Lower leg skin (tissue), 4 donors: Measurements from ENCODE around the gene ITGA2. TPM values are rescaled to one million over a fixed set of nuclear protein-coding genes. Genes with fewer than 3 reads are reported as not detected.

Source experiments
- DNase-seq, 2 donors: peaks; one replicate each; pipeline ENCODE4 v3.0.0-alpha.2; 2019; ENCODE audit warnings: low spot score in 2 of 2
- H3K4me3 ChIP-seq: fragments of 200-600 bp; sonication (generic); 2 replicates; pipeline ENCODE4 v1.5.1; 2017; ENCODE audit warnings: mild to moderate bottlenecking, low read depth; ENCODE audit not compliant: poor library complexity, severe bottlenecking
- CTCF ChIP-seq, 3 donors: fragments of 450-650 bp; IDR thresholded peaks; one replicate each; pipeline ENCODE4 v1.5.1; 2016; ENCODE audit warnings: antibody characterized with exemption in 3 of 3, mild to moderate bottlenecking in 3 of 3, moderate library complexity in 2 of 3
- POLR2A ChIP-seq, 2 donors: fragments of 450-650 bp; IDR thresholded peaks; one replicate each; pipeline ENCODE4 v1.6.1; 2016 to 2017; ENCODE audit warnings: antibody characterized with exemption in 2 of 2, mild to moderate bottlenecking in 1 of 2, moderate library complexity in 1 of 2
- WGBS, 2 donors: methylation state at CpG; one replicate each; pipeline ENCODE4 v1.1.5; 2018; 5-methylcytosine and 5-hydroxymethylcytosine counted together
- intact Hi-C: fragments of 100-400 bp; cut with DNase I; formaldehyde crosslinking; loops from one replicate; pipeline ENCODE4 v1.15.0; 2023; ENCODE audit warnings: low total_unique reads
- total RNA-seq, 4 donors: library from RNA; depleted of rRNA; stranded (reverse); fragments of >200 nt; gene quantifications; one replicate each; pipeline ENCODE4 v1.1.0, GENCODE V29; 2016

The ITGA2 gene
- total RNA-seq, 4 donors from 2014 or later: 28.6 to 36.7 (median 34.1) TPM

DNA sequence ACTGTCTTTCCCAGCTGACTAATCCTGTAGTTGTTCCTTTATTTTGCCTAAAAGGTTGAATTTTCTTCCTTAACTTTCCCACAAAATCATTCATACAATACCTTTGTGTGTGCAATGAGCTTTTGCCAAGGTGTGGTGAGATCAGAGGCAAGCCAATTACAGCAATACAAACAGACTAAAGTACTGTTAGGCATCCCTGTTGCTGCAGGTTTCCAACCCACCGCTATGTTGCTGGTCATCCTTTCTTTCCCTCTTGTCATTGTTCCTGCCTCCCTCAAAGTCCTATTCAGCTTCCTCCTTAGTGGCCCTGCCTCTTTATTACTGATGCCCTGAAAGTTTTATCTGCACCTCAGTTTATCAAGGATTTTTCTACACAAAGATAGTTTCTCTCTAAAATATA is 22.1 kb downstream of the ITGA2 start:
- WGBS, 2 donors: 75 to 86% methylated on average over 1 of the region's 1 CpG
- TF ChIP-seq CTCF (IDR thresholded peaks at IDR 0.05) (no peak), POLR2A (IDR thresholded peaks at IDR 0.05) (no peak)
- no peak overlapping the region for H3K4me3 ChIP-seq
- intact Hi-C loops: no loop called here
- no peak for DNase-seq

DNA sequence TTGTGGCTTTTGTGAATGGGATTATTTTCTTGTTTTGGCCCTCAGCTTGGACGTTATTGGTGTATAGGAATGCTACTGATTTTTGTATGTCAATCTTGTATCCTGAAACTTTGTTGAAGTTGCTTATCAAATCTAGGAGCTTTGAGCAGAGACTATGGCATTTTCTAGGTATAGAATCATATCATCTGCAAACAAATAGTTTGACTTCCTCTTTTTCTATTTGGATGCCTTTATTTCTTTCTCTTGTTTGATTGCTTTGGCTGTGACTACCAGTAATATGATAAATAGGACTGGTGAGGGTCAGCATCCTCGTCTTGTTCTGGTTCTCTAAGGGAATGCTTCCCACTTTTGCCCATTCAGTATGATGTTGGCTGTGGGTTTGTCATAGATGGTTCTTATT is 24.7 kb downstream of the ITGA2 start:
- 87 to 89% methylated on average over 2 of the region's 2 CpGs for WGBS, 2 donors
- intact Hi-C loops: no loop called here
- no peak overlapping the region for H3K4me3 ChIP-seq
- no peak for DNase-seq
- TF ChIP-seq POLR2A (IDR thresholded peaks at IDR 0.05): no peak
- no peak for TF ChIP-seq CTCF (IDR thresholded peaks at IDR 0.05)

- H3K4me3 ChIP-seq: no peak overlapping the region
- intact Hi-C loops: no loop called here
- DNase-seq: no peak
- TF ChIP-seq CTCF (IDR thresholded peaks at IDR 0.05) (no peak), POLR2A (IDR thresholded peaks at IDR 0.05) (no peak)
- WGBS, 2 donors: 79 to 96% methylated on average over 4 to 5 of the region's 5 CpGs
Observed at GRCh38 chr5:53017383-53017782, 28.2 kb downstream of the ITGA2 start.

GRCh38 chr5:53017794-53018391 is 28.7 kb downstream of the ITGA2 start:
- intact Hi-C loops: no loop called here
- DNase-seq: no peak
- TF ChIP-seq POLR2A (IDR thresholded peaks at IDR 0.05): no peak
- no peak for TF ChIP-seq CTCF (IDR thresholded peaks at IDR 0.05)
- WGBS, 2 donors: 87 to 89% methylated on average over 10 of the region's 10 CpGs
- no peak overlapping the region for H3K4me3 ChIP-seq

DNA sequence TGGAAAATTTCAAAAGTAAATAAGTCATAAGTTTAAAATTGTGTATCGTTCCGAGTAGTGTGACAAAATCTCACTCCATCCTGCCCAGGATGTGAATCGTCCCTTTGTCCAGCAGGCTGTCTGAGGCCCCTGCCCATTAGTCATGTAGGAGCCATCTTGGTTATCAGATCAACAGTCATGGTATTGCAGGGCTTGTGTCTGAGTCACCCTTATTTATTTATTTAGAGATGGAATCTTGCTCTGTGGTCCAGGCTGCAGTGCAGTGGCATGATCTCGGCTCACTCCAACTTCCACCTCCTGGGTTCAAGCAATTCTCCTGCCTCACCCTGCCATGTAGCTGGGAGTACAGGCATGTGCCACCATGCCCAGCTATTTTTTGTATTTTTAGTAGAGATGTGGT is 30.2 kb downstream of the ITGA2 start:
- no peak overlapping the region for H3K4me3 ChIP-seq
- 75 to 85% methylated on average over 4 of the region's 4 CpGs for WGBS, 2 donors
- TF ChIP-seq CTCF (IDR thresholded peaks at IDR 0.05) (no peak), POLR2A (IDR thresholded peaks at IDR 0.05) (no peak)
- no peak for DNase-seq
- intact Hi-C loops: no loop called here

DNA sequence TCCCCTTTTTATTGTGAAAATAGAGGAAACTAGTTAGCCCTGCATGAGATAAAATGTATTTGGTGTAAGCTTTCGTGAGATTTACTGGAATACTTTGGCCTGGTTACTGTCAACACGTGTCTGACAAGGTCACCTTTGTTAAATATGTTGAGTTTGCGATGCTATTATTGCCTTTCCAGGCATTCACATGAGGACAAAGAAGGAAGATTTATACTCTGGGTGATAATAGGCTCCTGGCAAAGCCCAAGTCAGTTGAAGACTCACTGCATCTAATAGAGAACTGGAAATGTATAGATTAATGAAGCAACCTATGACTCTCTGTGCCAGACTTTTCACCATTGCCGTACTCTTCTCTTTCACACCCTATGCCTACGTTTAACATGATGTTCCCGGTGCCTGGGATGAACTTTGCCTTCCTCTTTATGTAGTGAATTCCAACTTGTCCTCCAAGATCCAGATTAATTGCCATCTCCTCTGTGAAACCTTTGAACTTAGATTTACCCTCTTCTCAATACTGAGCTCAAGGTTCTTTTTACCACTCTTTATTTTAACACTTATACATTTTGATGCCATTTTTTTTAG is 33.9 kb downstream of the ITGA2 start:
- H3K4me3 ChIP-seq: no peak overlapping the region
- intact Hi-C loops: no loop called here
- WGBS, 2 donors: 77% methylated on average over 6 of the region's 6 CpGs
- TF ChIP-seq CTCF (IDR thresholded peaks at IDR 0.05) (no peak), POLR2A (IDR thresholded peaks at IDR 0.05) (no peak)
- no peak for DNase-seq
